GM18505 (cell line): ENCODE measurements around the gene RAP2B.

Source experiments
- ATAC-seq: cut with Tn5 transposase; IDR thresholded peaks from one replicate; pipeline ENCODE4 v1.9.1; 2021; ENCODE audit not compliant: unreplicated experiment
- POLR2A ChIP-seq: IDR thresholded peaks from 4 replicates; pipeline ENCODE4 v1.6.1; 2011; ENCODE audit warnings: borderline replicate concordance; ENCODE audit not compliant: insufficient read depth, insufficient read length; ENCODE audit errors: extremely low read depth

RAP2B gene

DNA sequence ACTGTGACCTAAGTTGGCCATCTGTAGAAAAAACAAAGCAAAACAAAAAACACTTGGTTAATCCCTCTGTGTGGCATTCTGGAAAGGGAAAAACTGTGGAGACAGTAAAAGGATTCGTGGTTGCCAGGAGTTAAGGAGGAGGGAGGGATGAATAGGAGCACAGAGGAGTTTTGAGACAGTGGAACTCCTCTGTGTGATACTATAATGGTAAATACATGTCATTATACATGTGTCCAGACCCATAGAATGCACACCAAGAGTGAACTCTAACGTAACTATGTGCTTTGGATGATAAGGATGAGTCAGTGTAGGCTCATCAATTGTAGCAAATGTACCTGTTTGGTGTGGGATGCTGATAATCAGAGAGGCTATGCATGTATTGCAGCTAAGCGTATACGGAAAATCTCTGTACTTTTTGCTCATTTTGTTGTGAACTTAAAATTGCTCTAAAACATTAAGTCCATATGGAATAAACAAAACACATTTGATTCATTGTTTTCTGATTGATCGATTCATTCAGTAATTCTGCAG, 33.4 kb downstream of the RAP2B start:
- no peak for ATAC-seq
- TF ChIP-seq POLR2A, result no peak

DNA sequence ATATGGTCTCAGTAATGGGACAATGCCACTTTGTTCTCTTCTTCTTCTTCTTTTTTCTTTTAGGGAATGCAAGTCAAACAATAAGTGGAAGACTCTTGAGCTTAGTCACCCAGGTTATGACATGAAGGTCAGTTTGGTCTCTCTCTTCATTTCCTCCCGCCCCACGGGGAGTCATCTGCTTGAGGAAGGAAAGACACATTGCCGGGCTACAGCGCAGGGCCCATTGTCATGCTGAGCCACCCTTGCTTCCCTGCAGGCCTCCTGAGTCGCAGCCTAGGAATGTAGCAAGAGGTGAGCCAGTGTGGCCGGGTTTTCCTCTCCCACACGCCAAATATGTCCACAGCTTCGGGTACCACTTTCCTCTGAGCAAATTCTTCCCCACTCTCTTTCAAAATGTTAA, 47.6 kb downstream of the RAP2B start:
- TF ChIP-seq POLR2A, result no peak
- no peak for ATAC-seq

DNA sequence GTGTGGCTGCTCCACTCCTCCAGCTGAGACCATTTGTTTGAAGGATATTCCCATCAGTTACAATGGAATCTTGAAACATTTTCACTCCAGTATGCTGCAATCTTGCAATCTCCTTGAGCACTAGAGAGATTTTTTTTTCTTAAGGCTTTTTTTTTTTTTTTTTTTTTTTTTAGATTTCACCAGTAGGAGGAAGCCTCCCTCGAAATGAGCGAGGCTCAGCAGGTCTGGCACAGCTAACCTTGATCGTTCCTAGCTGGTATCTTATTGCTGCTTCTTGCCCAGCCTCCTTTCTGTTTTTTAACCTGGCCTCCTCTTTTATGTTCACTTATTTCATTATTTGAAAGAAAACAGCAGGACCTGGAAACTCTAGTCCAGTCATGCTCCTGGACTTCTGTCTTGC, 48.1 kb downstream of the RAP2B start:
- no peak for ATAC-seq
- no peak for TF ChIP-seq POLR2A

DNA sequence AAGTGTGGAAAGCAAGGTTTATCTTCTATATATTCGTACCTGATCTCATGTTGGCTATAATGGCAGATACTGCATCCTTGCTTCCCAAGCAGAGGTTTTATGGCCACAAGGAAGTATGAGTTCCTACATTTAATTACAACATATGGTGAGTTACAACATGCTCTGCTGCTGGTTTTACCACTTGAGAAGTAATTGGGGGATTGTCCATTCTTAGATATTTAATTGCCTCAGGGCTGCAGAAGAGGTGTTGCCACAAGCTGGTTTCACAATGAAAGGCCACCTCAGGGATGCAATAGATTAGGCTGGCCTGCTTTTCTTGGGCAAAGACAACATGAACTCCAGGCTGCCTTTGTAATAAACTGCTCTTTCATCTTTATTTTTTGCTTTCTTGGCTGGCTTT, 48.6 kb downstream of the RAP2B start:
- TF ChIP-seq POLR2A, result no peak
- ATAC-seq, result no peak

DNA sequence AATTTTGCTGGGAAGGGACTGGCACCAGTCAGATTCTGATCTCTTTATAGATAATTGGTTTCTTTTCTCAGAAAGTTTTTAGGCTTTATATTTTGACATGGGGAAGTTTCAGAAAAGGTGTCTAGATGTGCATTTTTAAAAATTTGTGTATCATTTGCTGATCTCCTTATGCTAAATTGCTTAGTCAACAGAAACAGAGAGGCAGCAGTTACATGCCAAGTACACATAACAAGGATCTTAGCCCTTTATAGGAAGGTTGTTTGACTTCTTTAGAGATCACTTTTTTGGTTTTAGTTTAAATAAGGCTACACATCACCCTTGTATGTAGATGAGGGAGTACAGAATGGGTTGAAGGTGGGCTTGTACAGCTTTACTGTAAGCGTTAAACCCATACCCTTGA, 53.5 kb downstream of the RAP2B start:
- TF ChIP-seq POLR2A, result no peak
- ATAC-seq, result no peak

DNA sequence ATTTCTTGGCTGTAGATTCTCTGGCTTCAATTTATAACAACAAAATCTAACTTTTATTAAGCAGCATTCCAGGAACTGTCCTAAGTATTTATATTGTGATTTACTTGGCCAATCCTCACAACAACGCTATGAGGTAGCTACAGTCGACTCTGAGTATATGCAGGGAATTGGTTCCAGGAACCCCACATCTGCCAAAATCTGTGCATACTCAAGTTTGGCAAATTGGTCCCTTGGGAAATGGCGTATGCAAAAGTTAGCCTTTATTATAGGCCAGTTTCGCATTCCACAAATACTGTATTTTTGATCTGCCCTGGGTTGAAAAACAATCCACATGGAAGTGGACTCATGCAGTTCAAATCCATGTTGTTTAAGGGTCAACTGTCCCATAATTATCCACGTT, 53.9 kb downstream of the RAP2B start:
- TF ChIP-seq POLR2A, result no peak
- no peak for ATAC-seq

DNA sequence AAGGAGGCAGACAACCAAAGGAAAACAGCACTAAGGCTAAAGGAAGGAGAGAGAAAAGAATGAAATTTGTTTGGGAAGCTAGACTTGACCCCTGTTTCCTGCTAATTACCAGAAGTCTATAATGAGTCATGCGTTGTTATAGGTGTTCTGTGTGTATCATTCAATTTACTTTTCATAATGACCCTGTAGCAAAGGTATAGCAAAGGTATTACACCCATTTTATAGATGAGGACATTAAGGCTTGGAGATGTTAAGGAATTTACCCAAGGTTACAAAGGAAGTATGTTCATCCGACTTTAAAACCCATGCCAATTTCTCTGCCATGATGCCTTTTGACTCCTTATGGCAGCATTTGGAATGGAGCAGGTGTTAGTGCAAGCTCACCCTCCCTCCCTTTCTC, 54.9 kb downstream of the RAP2B start:
- no peak for TF ChIP-seq POLR2A
- ATAC-seq, result no peak

DNA sequence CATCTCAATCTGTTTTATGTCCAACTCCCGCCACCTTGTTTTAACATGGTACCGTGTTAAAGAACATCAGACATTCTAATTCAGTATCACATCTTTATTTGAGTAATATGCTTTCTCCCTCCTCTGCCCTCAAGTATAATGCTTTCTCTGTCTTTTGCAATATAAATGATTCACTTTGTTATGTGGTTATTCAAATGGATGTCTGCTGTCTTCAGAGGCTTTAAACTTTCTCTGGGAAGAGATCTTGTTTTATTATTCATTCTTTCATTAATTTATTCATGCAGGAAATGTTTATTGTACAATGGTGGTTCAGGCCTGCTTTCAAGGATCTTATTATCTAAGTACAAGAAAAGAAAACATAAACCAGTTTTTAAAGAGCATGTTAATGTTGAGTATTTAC, 57.1 kb downstream of the RAP2B start:
- no peak for TF ChIP-seq POLR2A

More for the DNA sequence above, 57.1 kb downstream of the RAP2B start:
- no peak for ATAC-seq
